K562 (cell line): ENCODE results near the gene CEP95. TPM values are rescaled to one million over a fixed set of nuclear protein-coding genes. Genes with fewer than 3 reads are reported as not detected.

Experiments
- ATF1 ChIP-seq, 2 experiments: fragments of 450-650 bp in 1 of 2; IDR thresholded peaks; 2 replicates each; pipeline ENCODE4 v1.6.1; 2016; ENCODE audit warnings: missing compliant biosample characterization in 1 of 2, missing genetic modification characterization in 1 of 2
- CAMTA2 ChIP-seq: fragments of 250-450 bp; sonication (Bioruptor Pico); conservative IDR thresholded peaks from 2 replicates; pipeline ENCODE4 v1.5.1; 2022
- GATA2 ChIP-seq: sonication (generic); formaldehyde crosslinking; IDR thresholded peaks from 2 replicates; pipeline ENCODE4 v1.4.0; 2020; ENCODE audit warnings: mild to moderate bottlenecking, missing genetic modification reagents
- KDM1A ChIP-seq, 2 experiments: fragments of 450-650 bp; IDR thresholded peaks; 2 replicates each; pipeline ENCODE4 v1.6.1; 2016; ENCODE audit warnings: mild to moderate bottlenecking in 2 of 2
- MAFK ChIP-seq: IDR thresholded peaks from 2 replicates; pipeline ENCODE4 v1.6.1; 2011; ENCODE audit warnings: low read length, improper control_type of control experiment
- NR2C2 ChIP-seq, 2 experiments: fragments of 200-800 bp in 1 of 2; sonication (Bioruptor generic) in 1 of 2; sonication (generic) in 1 of 2; formaldehyde crosslinking in 1 of 2; IDR thresholded peaks; 2 replicates each; pipeline versions ENCODE4 v1.6.1 to v1.8.0; 2016 to 2022; ENCODE audit warnings: mild to moderate bottlenecking in 1 of 2, missing compliant biosample characterization in 1 of 2, missing genetic modification characterization in 1 of 2, missing genetic modification reagents in 1 of 2
- PTBP1 ChIP-seq: fragments of 200-400 bp; formaldehyde crosslinking; IDR thresholded peaks from 2 replicates; pipeline ENCODE4 v1.6.1; 2017; ENCODE audit warnings: low read depth, low read length
- PURB ChIP-seq: sonication (generic); formaldehyde crosslinking; IDR thresholded peaks from 2 replicates; pipeline ENCODE4 v1.9.0; 2021; ENCODE audit warnings: low read depth, mild to moderate bottlenecking, missing genetic modification reagents
- RAD21 ChIP-seq, 2 experiments: fragments of 250-450 bp in 1 of 2; fragments of 450-650 bp in 1 of 2; sonication (Bioruptor Pico) in 1 of 2; formaldehyde crosslinking in 1 of 2; IDR thresholded peaks in 1 of 2; conservative IDR thresholded peaks in 1 of 2; 2 replicates each; pipeline versions ENCODE4 v1.4.0 to v1.8.0; 2020 to 2022; ENCODE audit warnings: mild to moderate bottlenecking in 2 of 2, moderate library complexity in 1 of 2
- SMARCA4 ChIP-seq: fragments of 450-650 bp; IDR thresholded peaks from 2 replicates; pipeline ENCODE4 v1.6.1; 2016
- ZNF408 ChIP-seq: fragments of 250-450 bp; sonication (Bioruptor Pico); IDR thresholded peaks from 2 replicates; pipeline ENCODE4 v1.4.0; 2020; ENCODE audit warnings: low read depth, mild to moderate bottlenecking, moderate library complexity
- ZNF444 ChIP-seq: fragments of 250-450 bp; sonication (Bioruptor Pico); IDR thresholded peaks from 2 replicates; pipeline ENCODE4 v1.4.0; 2020; ENCODE audit warnings: mild to moderate bottlenecking, moderate library complexity
- polyA plus RNA-seq, 8 experiments: library from polyadenylated mRNA; depleted of rRNA in 4 of 8; stranded (reverse) in 5 of 8; unstranded in 3 of 8; fragments of >200 nt; fragmentation: Nextera tagmentation in 2 of 8; fragmentation: Illumina TruSeq in 1 of 8; extraction: Ambion mirVana in 2 of 8; extraction: Trizol in 1 of 8; gene quantifications; 2 replicates each; pipeline versions ENCODE4 v1.2.1 to v1.2.3, GENCODE V29; 2011 to 2014; ENCODE audit warnings: inconsistent platforms in 1 of 8, missing spikeins in 1 of 8
- total RNA-seq, 7 experiments: library from RNA; depleted of rRNA in 6 of 7; stranded (reverse); fragments of >200 nt in 6 of 7; fragmentation: Illumina TruSeq in 2 of 7; extraction: Trizol in 2 of 7; gene quantifications; 2 replicates each; pipeline versions ENCODE4 v1.2.1 to v1.2.3, GENCODE V29; 2011 to 2021; ENCODE audit warnings: low replicate concordance in 1 of 7
- TF ChIP-seq, protein P1 (sequence below): sonication (generic); formaldehyde crosslinking; IDR thresholded peaks from 2 replicates; pipeline ENCODE4 v1.8.0; 2022; ENCODE audit warnings: mild to moderate bottlenecking, missing genetic modification reagents
- TF ChIP-seq, protein P2 (sequence below): fragments of 250-450 bp; sonication (Bioruptor Pico); IDR thresholded peaks from 2 replicates; pipeline ENCODE4 v1.4.0; 2020; ENCODE audit warnings: mild to moderate bottlenecking, moderate library complexity
- TF ChIP-seq, protein P3 (sequence below): sonication (generic); formaldehyde crosslinking; IDR thresholded peaks from 2 replicates; pipeline ENCODE4 v1.8.1; 2023; ENCODE audit warnings: missing genetic modification reagents, mild to moderate bottlenecking, borderline replicate concordance

Gene CEP95
- total and polyA plus RNA-seq, 9 of the 15 experiments (the other 6 are each of a cell fraction or from before 2014, with no cell fraction given): 26.7 to 80.7 (median 56.9) TPM

DNA sequence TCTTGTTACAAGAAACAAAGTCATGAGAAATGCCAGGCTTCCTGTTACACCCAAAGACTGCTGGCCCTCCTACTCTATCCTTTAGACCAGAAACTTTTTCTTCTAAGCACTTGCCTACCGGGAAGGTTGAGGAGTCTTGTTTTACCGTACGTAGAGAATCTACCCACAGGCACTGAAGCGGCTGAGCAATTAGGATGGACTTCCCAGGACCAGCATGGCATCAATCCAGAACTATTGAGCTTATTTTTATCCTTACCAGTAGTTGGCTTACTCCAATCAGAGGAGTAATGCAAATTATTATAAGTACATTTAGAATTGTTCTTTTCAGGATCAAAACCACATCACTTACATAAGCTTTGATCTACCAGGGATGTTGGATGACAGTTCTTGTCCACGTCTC is 25.6 kb downstream of the CEP95 start (continued):
- TF ChIP-seq, protein P1, sequence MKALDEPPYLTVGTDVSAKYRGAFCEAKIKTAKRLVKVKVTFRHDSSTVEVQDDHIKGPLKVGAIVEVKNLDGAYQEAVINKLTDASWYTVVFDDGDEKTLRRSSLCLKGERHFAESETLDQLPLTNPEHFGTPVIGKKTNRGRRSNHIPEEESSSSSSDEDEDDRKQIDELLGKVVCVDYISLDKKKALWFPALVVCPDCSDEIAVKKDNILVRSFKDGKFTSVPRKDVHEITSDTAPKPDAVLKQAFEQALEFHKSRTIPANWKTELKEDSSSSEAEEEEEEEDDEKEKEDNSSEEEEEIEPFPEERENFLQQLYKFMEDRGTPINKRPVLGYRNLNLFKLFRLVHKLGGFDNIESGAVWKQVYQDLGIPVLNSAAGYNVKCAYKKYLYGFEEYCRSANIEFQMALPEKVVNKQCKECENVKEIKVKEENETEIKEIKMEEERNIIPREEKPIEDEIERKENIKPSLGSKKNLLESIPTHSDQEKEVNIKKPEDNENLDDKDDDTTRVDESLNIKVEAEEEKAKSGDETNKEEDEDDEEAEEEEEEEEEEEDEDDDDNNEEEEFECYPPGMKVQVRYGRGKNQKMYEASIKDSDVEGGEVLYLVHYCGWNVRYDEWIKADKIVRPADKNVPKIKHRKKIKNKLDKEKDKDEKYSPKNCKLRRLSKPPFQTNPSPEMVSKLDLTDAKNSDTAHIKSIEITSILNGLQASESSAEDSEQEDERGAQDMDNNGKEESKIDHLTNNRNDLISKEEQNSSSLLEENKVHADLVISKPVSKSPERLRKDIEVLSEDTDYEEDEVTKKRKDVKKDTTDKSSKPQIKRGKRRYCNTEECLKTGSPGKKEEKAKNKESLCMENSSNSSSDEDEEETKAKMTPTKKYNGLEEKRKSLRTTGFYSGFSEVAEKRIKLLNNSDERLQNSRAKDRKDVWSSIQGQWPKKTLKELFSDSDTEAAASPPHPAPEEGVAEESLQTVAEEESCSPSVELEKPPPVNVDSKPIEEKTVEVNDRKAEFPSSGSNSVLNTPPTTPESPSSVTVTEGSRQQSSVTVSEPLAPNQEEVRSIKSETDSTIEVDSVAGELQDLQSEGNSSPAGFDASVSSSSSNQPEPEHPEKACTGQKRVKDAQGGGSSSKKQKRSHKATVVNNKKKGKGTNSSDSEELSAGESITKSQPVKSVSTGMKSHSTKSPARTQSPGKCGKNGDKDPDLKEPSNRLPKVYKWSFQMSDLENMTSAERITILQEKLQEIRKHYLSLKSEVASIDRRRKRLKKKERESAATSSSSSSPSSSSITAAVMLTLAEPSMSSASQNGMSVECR (CRISPR knock-in tag): no peak
- no peak for TF ChIP-seq CAMTA2 (CRISPR knock-in tag)
- no peak for TF ChIP-seq PURB (CRISPR knock-in tag)
- no peak for TF ChIP-seq SMARCA4
- no peak for TF ChIP-seq RAD21 (CRISPR knock-in tag; conservative IDR thresholded peaks at IDR 0.05 in 1 of 2, IDR thresholded peaks at IDR 0.05 in 1 of 2)
- TF ChIP-seq, protein P2, sequence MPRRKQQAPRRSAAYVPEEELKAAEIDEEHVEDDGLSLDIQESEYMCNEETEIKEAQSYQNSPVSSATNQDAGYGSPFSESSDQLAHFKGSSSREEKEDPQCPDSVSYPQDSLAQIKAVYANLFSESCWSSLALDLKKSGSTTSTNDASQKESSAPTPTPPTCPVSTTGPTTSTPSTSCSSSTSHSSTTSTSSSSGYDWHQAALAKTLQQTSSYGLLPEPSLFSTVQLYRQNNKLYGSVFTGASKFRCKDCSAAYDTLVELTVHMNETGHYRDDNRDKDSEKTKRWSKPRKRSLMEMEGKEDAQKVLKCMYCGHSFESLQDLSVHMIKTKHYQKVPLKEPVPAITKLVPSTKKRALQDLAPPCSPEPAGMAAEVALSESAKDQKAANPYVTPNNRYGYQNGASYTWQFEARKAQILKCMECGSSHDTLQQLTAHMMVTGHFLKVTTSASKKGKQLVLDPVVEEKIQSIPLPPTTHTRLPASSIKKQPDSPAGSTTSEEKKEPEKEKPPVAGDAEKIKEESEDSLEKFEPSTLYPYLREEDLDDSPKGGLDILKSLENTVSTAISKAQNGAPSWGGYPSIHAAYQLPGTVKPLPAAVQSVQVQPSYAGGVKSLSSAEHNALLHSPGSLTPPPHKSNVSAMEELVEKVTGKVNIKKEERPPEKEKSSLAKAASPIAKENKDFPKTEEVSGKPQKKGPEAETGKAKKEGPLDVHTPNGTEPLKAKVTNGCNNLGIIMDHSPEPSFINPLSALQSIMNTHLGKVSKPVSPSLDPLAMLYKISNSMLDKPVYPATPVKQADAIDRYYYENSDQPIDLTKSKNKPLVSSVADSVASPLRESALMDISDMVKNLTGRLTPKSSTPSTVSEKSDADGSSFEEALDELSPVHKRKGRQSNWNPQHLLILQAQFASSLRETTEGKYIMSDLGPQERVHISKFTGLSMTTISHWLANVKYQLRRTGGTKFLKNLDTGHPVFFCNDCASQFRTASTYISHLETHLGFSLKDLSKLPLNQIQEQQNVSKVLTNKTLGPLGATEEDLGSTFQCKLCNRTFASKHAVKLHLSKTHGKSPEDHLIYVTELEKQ: no peak
- TF ChIP-seq ATF1 (CRISPR knock-in tag; IDR thresholded peaks at IDR 0.05): no peak
- TF ChIP-seq ATF1 (tag; IDR thresholded peaks at IDR 0.05): no peak
- no peak for TF ChIP-seq ZNF444 (CRISPR knock-in tag)
- no peak for TF ChIP-seq GATA2 (CRISPR knock-in tag)
- TF ChIP-seq, protein P3, sequence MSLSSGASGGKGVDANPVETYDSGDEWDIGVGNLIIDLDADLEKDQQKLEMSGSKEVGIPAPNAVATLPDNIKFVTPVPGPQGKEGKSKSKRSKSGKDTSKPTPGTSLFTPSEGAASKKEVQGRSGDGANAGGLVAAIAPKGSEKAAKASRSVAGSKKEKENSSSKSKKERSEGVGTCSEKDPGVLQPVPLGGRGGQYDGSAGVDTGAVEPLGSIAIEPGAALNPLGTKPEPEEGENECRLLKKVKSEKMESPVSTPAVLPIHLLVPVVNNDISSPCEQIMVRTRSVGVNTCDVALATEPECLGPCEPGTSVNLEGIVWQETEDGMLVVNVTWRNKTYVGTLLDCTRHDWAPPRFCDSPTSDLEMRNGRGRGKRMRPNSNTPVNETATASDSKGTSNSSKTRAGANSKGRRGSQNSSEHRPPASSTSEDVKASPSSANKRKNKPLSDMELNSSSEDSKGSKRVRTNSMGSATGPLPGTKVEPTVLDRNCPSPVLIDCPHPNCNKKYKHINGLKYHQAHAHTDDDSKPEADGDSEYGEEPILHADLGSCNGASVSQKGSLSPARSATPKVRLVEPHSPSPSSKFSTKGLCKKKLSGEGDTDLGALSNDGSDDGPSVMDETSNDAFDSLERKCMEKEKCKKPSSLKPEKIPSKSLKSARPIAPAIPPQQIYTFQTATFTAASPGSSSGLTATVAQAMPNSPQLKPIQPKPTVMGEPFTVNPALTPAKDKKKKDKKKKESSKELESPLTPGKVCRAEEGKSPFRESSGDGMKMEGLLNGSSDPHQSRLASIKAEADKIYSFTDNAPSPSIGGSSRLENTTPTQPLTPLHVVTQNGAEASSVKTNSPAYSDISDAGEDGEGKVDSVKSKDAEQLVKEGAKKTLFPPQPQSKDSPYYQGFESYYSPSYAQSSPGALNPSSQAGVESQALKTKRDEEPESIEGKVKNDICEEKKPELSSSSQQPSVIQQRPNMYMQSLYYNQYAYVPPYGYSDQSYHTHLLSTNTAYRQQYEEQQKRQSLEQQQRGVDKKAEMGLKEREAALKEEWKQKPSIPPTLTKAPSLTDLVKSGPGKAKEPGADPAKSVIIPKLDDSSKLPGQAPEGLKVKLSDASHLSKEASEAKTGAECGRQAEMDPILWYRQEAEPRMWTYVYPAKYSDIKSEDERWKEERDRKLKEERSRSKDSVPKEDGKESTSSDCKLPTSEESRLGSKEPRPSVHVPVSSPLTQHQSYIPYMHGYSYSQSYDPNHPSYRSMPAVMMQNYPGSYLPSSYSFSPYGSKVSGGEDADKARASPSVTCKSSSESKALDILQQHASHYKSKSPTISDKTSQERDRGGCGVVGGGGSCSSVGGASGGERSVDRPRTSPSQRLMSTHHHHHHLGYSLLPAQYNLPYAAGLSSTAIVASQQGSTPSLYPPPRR (CRISPR knock-in tag): no peak
- no peak for TF ChIP-seq MAFK
- TF ChIP-seq NR2C2 (CRISPR knock-in tag; IDR thresholded peaks at IDR 0.05): no peak
- TF ChIP-seq NR2C2 (tag; IDR thresholded peaks at IDR 0.05): no peak
- TF ChIP-seq ZNF408 (CRISPR knock-in tag): no peak
- TF ChIP-seq KDM1A (IDR thresholded peaks at IDR 0.05): no peak
- TF ChIP-seq PTBP1: no peak
